Panc1 (cell line): ENCODE results near the gene SMAD3. TPM values are rescaled to one million over a fixed set of nuclear protein-coding genes. Genes with fewer than 3 reads are reported as not detected.

Experiments used
- ATAC-seq: fragments of 200-7000 bp; cut with Tn5 transposase; 2 replicates; pipeline ENCODE4 v1.9.1; 2020; ENCODE audit warnings: mild to moderate bottlenecking, moderate library complexity
- BruUV-seq: library from RNA; stranded (reverse); fragments of 400-500 nt; replicated peaks from 2 replicates; lab custom pipeline; 2021; lab: Mats Ljungman, UMichigan
- CTCF ChIA-PET: fragments of 300-600 bp; sonication (Branson Sonifier 250); formaldehyde crosslinking; loops from one replicate; lab custom pipeline; 2022; ENCODE audit warnings: antibody characterized with exemption; lab: Charles Lee
- POLR2A ChIA-PET: fragments of 300-600 bp; sonication (Branson Sonifier 250); formaldehyde crosslinking; loops from one replicate; lab custom pipeline; 2022; ENCODE audit warnings: antibody characterized with exemption; lab: Charles Lee
- DNase-seq: peaks from one replicate; pipeline ENCODE4 v3.0.0-alpha.2; 2010; ENCODE audit warnings: low read depth, low spot score
- H3K27ac ChIP-seq: 2 replicates; pipeline ENCODE4 v1.5.1; 2011; ENCODE audit warnings: mild to moderate bottlenecking, low read length, inconsistent platforms
- H3K27me3 ChIP-seq: fragments of 200-500 bp; sonication (Bioruptor generic); 2 replicates; pipeline ENCODE4 v1.6.0; 2014; ENCODE audit warnings: low read length, inconsistent platforms; ENCODE audit not compliant: control insufficient read depth, insufficient read depth
- H3K36me3 ChIP-seq: fragments of 200-500 bp; sonication (Bioruptor generic); 2 replicates; pipeline ENCODE4 v1.5.1; 2014; ENCODE audit warnings: inconsistent platforms, mild to moderate bottlenecking, low read length, moderate library complexity; ENCODE audit not compliant: control insufficient read depth, insufficient read depth
- H3K4me1 ChIP-seq: 2 replicates; pipeline ENCODE4 v1.5.1; 2011; ENCODE audit warnings: inconsistent platforms, mild to moderate bottlenecking, low read length, moderate library complexity; ENCODE audit not compliant: control insufficient read depth, insufficient read depth
- H3K4me3 ChIP-seq, 2 experiments: 2 replicates each; pipeline ENCODE4 v1.5.1; 2011 to 2012; ENCODE audit warnings: low read depth in 2 of 2, low read length in 2 of 2, mild to moderate bottlenecking in 2 of 2, inconsistent platforms in 1 of 2, moderate library complexity in 1 of 2
- H3K9me3 ChIP-seq: fragments of 200-500 bp; sonication (Bioruptor generic); 2 replicates; pipeline ENCODE4 v1.5.1; 2014; ENCODE audit warnings: low read depth, mild to moderate bottlenecking, inconsistent platforms, low read length, moderate library complexity; ENCODE audit not compliant: control insufficient read depth, insufficient read depth
- CTCF ChIP-seq: fragments of 450-650 bp; IDR thresholded peaks from 2 replicates; pipeline ENCODE4 v1.5.1; 2017; ENCODE audit warnings: mild to moderate bottlenecking
- POLR2AphosphoS5 ChIP-seq: IDR thresholded peaks from 2 replicates; pipeline ENCODE4 v1.6.1; 2012; ENCODE audit warnings: mild to moderate bottlenecking, low read depth, low read length, moderate library complexity
- REST ChIP-seq, 2 experiments: IDR thresholded peaks; 2 replicates each; pipeline ENCODE4 v1.6.1; 2011 to 2012; ENCODE audit warnings: low read depth in 2 of 2, control low read depth in 1 of 2, low read length in 1 of 2, mild to moderate bottlenecking in 1 of 2, moderate library complexity in 1 of 2; ENCODE audit not compliant: insufficient read depth in 1 of 2
- SIN3A ChIP-seq: IDR thresholded peaks from 2 replicates; pipeline ENCODE4 v1.6.1; 2012; ENCODE audit warnings: low read depth, mild to moderate bottlenecking, low read length, moderate library complexity, borderline replicate concordance; ENCODE audit not compliant: insufficient read depth
- TCF7L2 ChIP-seq: IDR thresholded peaks from 2 replicates; pipeline ENCODE4 v1.6.1; 2011; ENCODE audit warnings: mild to moderate bottlenecking, low read depth, low read length, inconsistent platforms
- in situ Hi-C: cut with HindIII; loops from 2 replicates; pipeline ENCODE4 v1.10.0; 2016; ENCODE audit warnings: low sequenced_read_pairs, low pct_unique_long_range_greater_than_20kb
- intact Hi-C: fragments of 100-400 bp; cut with micrococcal nuclease; formaldehyde crosslinking; loops from one replicate; pipeline ENCODE4 v1.10.0; 2022; ENCODE audit not compliant: unreplicated experiment
- total RNA-seq: library from RNA; stranded (reverse); gene quantifications from one replicate; pipeline ENCODE4 v1.2.1, GENCODE V29; 2021; ENCODE audit not compliant: unreplicated experiment

The SMAD3 gene
- total RNA-seq, 1 experiment from 2014 or later = 394 TPM

- BruUV-seq = no TSS peak
- intact Hi-C loops (loop anchor here (10.0 kb wide), 1 partner anchor 52 kb away; no protein-coding TSS in a partner anchor), in situ Hi-C loops (no loop called here)
- DNase-seq = peak; percentile 88
- peaks cover 97% of the 10 kb centered on the region for H3K4me1 ChIP-seq
- POLR2A ChIA-PET = interaction anchor here (1.1 to 1.5 kb wide), 2 partner anchors 16 to 74 kb away, joined by 3 to 8 read pairs; no protein-coding TSS in a partner anchor
- peak overlapping the region in 1 of 2 experiments; percentile 34; a peak in 1 of 4 replicates for H3K4me3 ChIP-seq
- no peak for TF ChIP-seq REST (IDR thresholded peaks at IDR 0.05; ENCODE audit: insufficient read depth in 1 of 2, low read depth in 2 of 2, low read length in 1 of 2)
- TF ChIP-seq TCF7L2 = no peak
- peak; percentile 19; the same call in 1 of the 2 replicates for TF ChIP-seq POLR2AphosphoS5
- TF ChIP-seq SIN3A = no peak
- TF ChIP-seq CTCF = no peak
- peak; percentile 30 for ATAC-seq
- peak overlapping the region; percentile 100 for H3K27ac ChIP-seq
- H3K9me3 ChIP-seq = no peaks in the 10 kb centered on the region
- H3K27me3 ChIP-seq = no peaks in the 10 kb centered on the region
- peaks cover 10% of the 10 kb centered on the region; the same call in 1 of the 2 replicates for H3K36me3 ChIP-seq
- CTCF ChIA-PET = no interaction called here
Observed at GRCh38 chr15:67127331-67127664, 61.9 kb downstream of the SMAD3 start.

GRCh38 chr15:67127965-67128364, 62.6 kb downstream of the SMAD3 start:
- intact Hi-C loops = loop anchor here (10.0 kb wide), 1 partner anchor 53 kb away; no protein-coding TSS in a partner anchor
- CTCF ChIA-PET = interaction anchor here (1.3 kb wide), 1 partner anchor 15 kb away, joined by 7 read pairs; no protein-coding TSS in a partner anchor
- TF ChIP-seq CTCF = no peak
- TF ChIP-seq REST (IDR thresholded peaks at IDR 0.05; ENCODE audit: insufficient read depth in 1 of 2, low read depth in 2 of 2, low read length in 1 of 2) = peak in 1 of 2 experiments; percentile 27; a peak in 1 of 4 replicates
- no peak for TF ChIP-seq TCF7L2
- peak; percentile 47 for TF ChIP-seq POLR2AphosphoS5
- TF ChIP-seq SIN3A = no peak
- H3K27me3 ChIP-seq = no peaks in the 10 kb centered on the region
- ATAC-seq = peak; percentile 19
- DNase-seq = peak; percentile 95
- H3K36me3 ChIP-seq = peaks cover 10% of the 10 kb centered on the region; the same call in 1 of the 2 replicates
- POLR2A ChIA-PET = interaction anchor here (0.5 to 1.5 kb wide), 4 partner anchors 15 to 109 kb away, joined by 3 to 8 read pairs (median 4); no protein-coding TSS in a partner anchor
- BruUV-seq = no TSS peak
- in situ Hi-C loops = no loop called here
- peak overlapping the region; percentile 100 for H3K27ac ChIP-seq
- H3K9me3 ChIP-seq = no peaks in the 10 kb centered on the region
- H3K4me3 ChIP-seq = no peak overlapping the region
- peaks cover 98% of the 10 kb centered on the region for H3K4me1 ChIP-seq
